Activated T-helper 1 cell treated with anti-CD3 and anti-CD28 coated beads, Interleukin-12 subunit alpha, Interleukin-12 subunit beta, Interleukin-2, Interleukin-4 antibody, amounts not matched to agents 30 ng/mL and 10 ng/mL and 1 ng/mL, durations not matched to agents 14 hours and 24 hours and 36 hours (primary cell): Measurements from ENCODE around the gene CHID1. TPM values are rescaled to one million over a fixed set of nuclear protein-coding genes. Genes with fewer than 3 reads are reported as not detected.

ENCODE experiments used
- DNase-seq: peaks from one replicate; pipeline ENCODE4 v3.0.0; 2021; ENCODE audit warnings: low spot score
- H3K27ac Mint-ChIP-seq: one replicate; pipeline ENCODE4 v1.8.0; 2021; ENCODE audit warnings: mild to moderate bottlenecking, mixed read lengths
- H3K27me3 Mint-ChIP-seq: one replicate; pipeline ENCODE4 v1.8.0; 2022; ENCODE audit warnings: mild to moderate bottlenecking, moderate library complexity, mixed read lengths; ENCODE audit not compliant: insufficient read depth
- H3K36me3 Mint-ChIP-seq: one replicate; pipeline ENCODE4 v1.8.0; 2021; ENCODE audit warnings: low read depth, mixed read lengths
- H3K4me1 Mint-ChIP-seq: one replicate; pipeline ENCODE4 v1.8.0; 2021; ENCODE audit warnings: low read depth, mixed read lengths
- H3K4me3 Mint-ChIP-seq: one replicate; pipeline ENCODE4 v1.8.0; 2021; ENCODE audit warnings: mild to moderate bottlenecking, moderate library complexity, mixed read lengths
- H3K9me3 Mint-ChIP-seq: one replicate; pipeline ENCODE4 v1.8.0; 2021; ENCODE audit warnings: mixed read lengths
- intact Hi-C: fragments of 100-400 bp; cut with micrococcal nuclease; formaldehyde crosslinking; loops from one replicate; pipeline ENCODE4 v1.15.1; 2024
- total RNA-seq: library from RNA; stranded (reverse); gene quantifications from 2 replicates; pipeline ENCODE4 v1.2.3, GENCODE V29; 2022

Gene CHID1
- total RNA-seq, 1 donor from 2014 or later: 110 TPM

GRCh38 chr11:839875-840617 lies 70.6 kb downstream of the CHID1 start:
- Mint-ChIP-seq H3K4me3 (peak overlapping the region; percentile 89), H3K9me3 (no peaks in the 10 kb centered on the region), H3K27me3 (no peaks in the 10 kb centered on the region), H3K27ac (no peak overlapping the region), H3K36me3 (peaks cover 6% of the 10 kb centered on the region), H3K4me1 (peaks cover 16% of the 10 kb centered on the region)
- intact Hi-C loops: loop anchor here (5.0 kb wide), 1 partner anchor 33 kb away; the partner anchor contains the start of genes PIDD1 and RPLP2
- no peak for DNase-seq

- no peak overlapping the region for H3K4me3 Mint-ChIP-seq
- peaks cover 16% of the 10 kb centered on the region for H3K4me1 Mint-ChIP-seq
- H3K9me3 Mint-ChIP-seq: no peaks in the 10 kb centered on the region
- H3K27ac Mint-ChIP-seq: no peak overlapping the region
- intact Hi-C loops: no loop called here
- DNase-seq: no peak
- H3K27me3 Mint-ChIP-seq: no peaks in the 10 kb centered on the region
- H3K36me3 Mint-ChIP-seq: peaks cover 7% of the 10 kb centered on the region
Measured at GRCh38 chr11:839280-839623, 71.4 kb downstream of the CHID1 start.

GRCh38 chr11:838441-839279 lies 72.0 kb downstream of the CHID1 start:
- no peaks in the 10 kb centered on the region for H3K9me3 Mint-ChIP-seq
- peak overlapping the region; percentile 53 for H3K4me3 Mint-ChIP-seq
- no peak overlapping the region for H3K27ac Mint-ChIP-seq
- intact Hi-C loops: no loop called here
- DNase-seq: no peak
- peaks cover 14% of the 10 kb centered on the region for H3K4me1 Mint-ChIP-seq
- no peaks in the 10 kb centered on the region for H3K27me3 Mint-ChIP-seq
- H3K36me3 Mint-ChIP-seq: peaks cover 8% of the 10 kb centered on the region

- Mint-ChIP-seq H3K4me1 (peaks cover 12% of the 10 kb centered on the region), H3K9me3 (no peaks in the 10 kb centered on the region), H3K27me3 (no peaks in the 10 kb centered on the region), H3K36me3 (peaks cover 8% of the 10 kb centered on the region), H3K27ac (no peak overlapping the region), H3K4me3 (no peak overlapping the region)
- intact Hi-C loops: no loop called here
- DNase-seq: no peak
Measured at GRCh38 chr11:837990-838307, 72.7 kb downstream of the CHID1 start.

- Mint-ChIP-seq H3K27me3 (peaks cover under 1% of the 10 kb centered on the region), H3K9me3 (no peaks in the 10 kb centered on the region), H3K36me3 (peaks cover 8% of the 10 kb centered on the region), H3K27ac (no peak overlapping the region), H3K4me1 (peaks cover 12% of the 10 kb centered on the region), H3K4me3 (no peak overlapping the region)
- intact Hi-C loops: no loop called here
- DNase-seq: no peak
Measured at GRCh38 chr11:837189-837989, 73.2 kb downstream of the CHID1 start.

- Mint-ChIP-seq H3K4me3 (no peak overlapping the region), H3K27ac (no peak overlapping the region), H3K27me3 (peaks cover 4% of the 10 kb centered on the region), H3K4me1 (peaks cover 12% of the 10 kb centered on the region), H3K9me3 (no peaks in the 10 kb centered on the region), H3K36me3 (peaks cover 8% of the 10 kb centered on the region)
- intact Hi-C loops: no loop called here
- DNase-seq: no peak
Measured at GRCh38 chr11:836700-837099, 73.9 kb downstream of the CHID1 start.

GRCh38 chr11:836274-836673 lies 74.3 kb downstream of the CHID1 start:
- Mint-ChIP-seq H3K4me1 (peaks cover 10% of the 10 kb centered on the region), H3K27ac (no peak overlapping the region), H3K4me3 (no peak overlapping the region), H3K27me3 (peaks cover 6% of the 10 kb centered on the region), H3K9me3 (no peaks in the 10 kb centered on the region), H3K36me3 (peaks cover 6% of the 10 kb centered on the region)
- no peak for DNase-seq
- intact Hi-C loops: no loop called here

- H3K4me1 Mint-ChIP-seq: no peaks in the 10 kb centered on the region
- peak overlapping the region; percentile 79 for H3K4me3 Mint-ChIP-seq
- H3K9me3 Mint-ChIP-seq: no peaks in the 10 kb centered on the region
Measured at GRCh38 chr11:834371-835316, 76.0 kb downstream of the CHID1 start.

GRCh38 chr11:833849-834311 lies 76.7 kb downstream of the CHID1 start:
- peak overlapping the region; percentile 79 for H3K4me3 Mint-ChIP-seq
- intact Hi-C loops: no loop called here
- no peaks in the 10 kb centered on the region for H3K9me3 Mint-ChIP-seq
- no peaks in the 10 kb centered on the region for H3K4me1 Mint-ChIP-seq
- peak overlapping the region; percentile 48 for H3K27ac Mint-ChIP-seq
- DNase-seq: no peak
- peaks cover 22% of the 10 kb centered on the region for H3K27me3 Mint-ChIP-seq
- peaks cover 2% of the 10 kb centered on the region for H3K36me3 Mint-ChIP-seq

More at GRCh38 chr11:834371-835316, 76.0 kb downstream of the CHID1 start:
- H3K27ac Mint-ChIP-seq: no peak overlapping the region
- intact Hi-C loops: no loop called here
- DNase-seq: no peak
- H3K36me3 Mint-ChIP-seq: peaks cover 2% of the 10 kb centered on the region
- peaks cover 14% of the 10 kb centered on the region for H3K27me3 Mint-ChIP-seq

- Mint-ChIP-seq H3K27ac (no peak overlapping the region), H3K36me3 (peaks cover 2% of the 10 kb centered on the region), H3K4me3 (peak overlapping the region; percentile 79), H3K4me1 (no peaks in the 10 kb centered on the region), H3K27me3 (peaks cover 26% of the 10 kb centered on the region), H3K9me3 (no peaks in the 10 kb centered on the region)
- intact Hi-C loops: no loop called here
- no peak for DNase-seq
Measured at GRCh38 chr11:833114-833791, 77.4 kb downstream of the CHID1 start.

- intact Hi-C loops: loop anchor here (1.0 kb wide), 2 partner anchors 10 to 12 kb away; partner anchors contain the start of genes POLR2L and TSPAN4
- peak within 1 kb of the TSS; percentile 48 for H3K27ac Mint-ChIP-seq
Measured at GRCh38 chr11:832529-833113, 78.0 kb downstream of the CHID1 start, which contains the start of gene CD151. TSS of gene CD151 (plus strand) at chr11:832952. CDS start at chr11:836070, 3,118 bp downstream.

More at GRCh38 chr11:832529-833113, 78.0 kb downstream of the CHID1 start, which contains the start of gene CD151:
- H3K9me3 Mint-ChIP-seq: no peaks in the 10 kb centered on the region
- no peak for DNase-seq
- peaks cover 4% of the 10 kb centered on the region for H3K4me1 Mint-ChIP-seq
- peaks cover 32% of the 10 kb centered on the region for H3K27me3 Mint-ChIP-seq
- peak within 1 kb of the TSS; percentile 79 for H3K4me3 Mint-ChIP-seq
- peaks cover 2% of the 10 kb centered on the region for H3K36me3 Mint-ChIP-seq
